GM13977 (cell line): ENCODE data around the gene PBXIP1.
A peak's percentile ranks its signal among the peaks of the same experiment; 100 is the strongest.

Experiments used
- DNase-seq: peaks from one replicate; pipeline ENCODE4 v3.0.0; 2012; ENCODE audit warnings: low spot score
- CTCF ChIP-seq: IDR thresholded peaks from 2 replicates; pipeline ENCODE4 v1.5.1; 2012; ENCODE audit warnings: mild to moderate bottlenecking, control low read depth; ENCODE audit not compliant: insufficient read depth; ENCODE audit errors: extremely low read depth, missing control alignments
- in situ Hi-C: fragments of 300-500 bp; cut with MboI; formaldehyde crosslinking; loops from one replicate; pipeline ENCODE4 v1.12.0; 2022; ENCODE audit warnings: low sequenced_read_pairs, low pct_unique_long_range_greater_than_20kb, mixed read lengths, inconsistent platforms; ENCODE audit not compliant: unreplicated experiment

The PBXIP1 gene

GRCh38 chr1:154955718-154956543 lies at the start of gene PBXIP1:
Gene PBXIP1 (minus strand): TSS chr1:154956099. CDS start chr1:154953721, 2,378 bp downstream.
- peak; percentile 93 for DNase-seq
- TF ChIP-seq CTCF: peak; percentile 35
- in situ Hi-C loops: no loop called here

- in situ Hi-C loops: no loop called here
- no peak for TF ChIP-seq CTCF
- DNase-seq: no peak
These were observed 49.4 kb upstream of the PBXIP1 start for GRCh38 chr1:155005076-155006011.

- TF ChIP-seq CTCF: no peak
- DNase-seq: no peak
- in situ Hi-C loops: no loop called here
These were observed 48.6 kb upstream of the PBXIP1 start for GRCh38 chr1:155004352-155005075.

GRCh38 chr1:155003766-155004351 lies 48.0 kb upstream of the PBXIP1 start:
- in situ Hi-C loops: no loop called here
- DNase-seq: peak; percentile 69
- TF ChIP-seq CTCF: no peak

- no peak for TF ChIP-seq CTCF
- no peak for DNase-seq
- in situ Hi-C loops: no loop called here
These were observed 47.4 kb upstream of the PBXIP1 start for GRCh38 chr1:155003227-155003765.
